ENCODE measurements around the gene OLFML2A.

Gene OLFML2A

DNA sequence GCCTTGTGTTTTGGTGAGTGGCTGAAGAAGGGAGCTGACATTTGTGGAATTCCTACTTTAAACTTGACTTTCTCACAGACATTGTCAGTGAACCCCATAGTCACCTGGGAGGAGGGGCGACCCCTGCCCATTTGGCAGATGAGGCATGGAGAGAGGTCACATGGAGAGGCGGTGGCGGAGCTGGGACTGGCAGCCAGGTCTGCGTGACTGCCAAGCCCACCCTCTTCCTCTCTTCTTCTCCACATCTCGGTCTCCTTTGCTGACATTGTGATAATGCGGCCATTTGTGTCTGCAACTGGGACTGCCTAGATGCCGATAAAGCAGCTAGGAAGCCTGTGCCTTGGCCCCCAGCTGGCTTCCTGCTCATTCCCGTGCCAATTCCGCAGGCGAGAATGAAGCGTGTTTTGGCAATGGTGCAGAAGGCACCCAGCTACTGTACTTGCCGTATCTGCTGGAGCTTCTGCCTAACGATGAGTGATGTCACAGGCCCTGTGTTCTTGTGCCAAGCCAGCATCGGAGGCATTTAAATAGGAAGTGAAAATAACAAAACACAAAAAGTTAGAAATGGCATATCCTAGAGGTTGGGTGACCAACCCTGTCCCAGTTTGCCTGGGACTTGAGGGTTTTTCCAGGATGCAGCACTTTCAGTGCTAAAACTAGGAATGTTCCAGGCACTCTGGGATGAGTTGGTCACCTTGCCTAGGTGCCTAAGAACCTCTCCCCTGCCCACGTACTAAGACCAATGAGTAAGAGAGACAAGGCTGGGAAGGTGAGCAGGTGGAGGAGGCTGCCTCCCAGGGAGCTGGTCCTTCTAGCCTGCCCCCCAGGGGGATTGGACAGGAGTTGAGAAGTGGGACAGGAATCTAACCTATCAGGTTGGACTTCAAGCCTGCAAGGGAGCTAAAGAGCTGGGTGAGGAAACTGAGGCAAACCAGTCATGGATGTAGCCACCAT lies 23.6 kb downstream of the OLFML2A start:
- DNase-seq: no peak

DNA sequence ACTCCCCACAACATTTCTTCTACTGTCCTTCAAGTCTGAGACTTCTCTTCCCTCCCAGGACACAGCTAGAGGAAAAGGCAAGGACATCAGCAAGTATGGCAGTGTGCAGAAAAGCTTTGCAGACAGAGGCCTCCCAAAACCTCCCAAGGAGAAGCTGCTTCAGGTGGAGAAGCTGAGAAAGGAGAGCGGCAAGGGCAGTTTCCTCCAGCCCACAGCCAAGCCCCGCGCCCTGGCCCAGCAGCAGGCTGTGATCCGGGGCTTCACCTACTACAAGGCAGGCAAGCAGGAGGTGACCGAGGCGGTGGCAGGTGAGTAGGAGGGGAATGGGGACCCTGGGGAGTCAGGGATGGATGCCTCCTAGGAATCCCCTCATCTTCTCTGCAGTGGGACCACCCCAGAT lies 24.4 kb downstream of the OLFML2A start:
- DNase-seq: no peak

DNA sequence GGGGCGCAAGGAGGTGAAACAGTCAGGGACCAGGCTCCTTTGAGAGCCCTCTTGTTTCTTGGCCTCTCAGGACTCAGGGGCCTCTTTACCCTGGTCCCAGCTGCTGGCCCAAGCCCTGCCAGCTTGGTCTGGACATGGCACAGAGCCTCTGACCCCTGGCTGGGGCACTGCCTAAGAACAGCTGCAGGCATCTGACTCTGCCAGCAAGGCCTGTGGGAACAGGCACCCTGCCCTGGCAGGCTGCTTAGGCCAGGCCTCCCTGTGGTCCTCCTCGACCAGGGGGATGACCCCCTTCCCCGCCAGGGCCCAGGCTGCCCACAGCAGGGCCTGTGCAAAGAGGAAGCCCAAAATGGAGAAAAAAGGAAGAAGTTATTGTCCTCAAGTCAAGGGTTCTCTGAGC lies 25.5 kb downstream of the OLFML2A start:
- no peak for DNase-seq

DNA sequence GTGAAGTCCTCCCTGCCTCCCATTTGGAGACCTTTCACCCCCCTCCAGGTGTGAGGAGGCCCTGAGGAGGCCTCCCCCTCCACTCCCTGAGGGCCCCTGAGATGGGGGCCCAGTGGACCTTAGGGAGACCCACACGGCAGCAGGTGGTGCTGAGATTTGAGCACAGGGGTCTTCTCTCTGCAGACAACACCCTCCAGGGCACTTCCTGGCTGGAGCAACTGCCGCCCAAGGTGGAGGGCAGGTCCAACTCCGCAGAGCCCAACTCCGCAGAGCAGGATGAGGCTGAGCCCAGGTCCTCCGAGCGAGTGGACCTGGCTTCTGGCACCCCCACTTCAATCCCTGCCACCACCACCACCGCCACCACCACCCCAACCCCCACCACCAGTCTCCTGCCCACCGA lies 27.0 kb downstream of the OLFML2A start:
- no peak for DNase-seq

DNA sequence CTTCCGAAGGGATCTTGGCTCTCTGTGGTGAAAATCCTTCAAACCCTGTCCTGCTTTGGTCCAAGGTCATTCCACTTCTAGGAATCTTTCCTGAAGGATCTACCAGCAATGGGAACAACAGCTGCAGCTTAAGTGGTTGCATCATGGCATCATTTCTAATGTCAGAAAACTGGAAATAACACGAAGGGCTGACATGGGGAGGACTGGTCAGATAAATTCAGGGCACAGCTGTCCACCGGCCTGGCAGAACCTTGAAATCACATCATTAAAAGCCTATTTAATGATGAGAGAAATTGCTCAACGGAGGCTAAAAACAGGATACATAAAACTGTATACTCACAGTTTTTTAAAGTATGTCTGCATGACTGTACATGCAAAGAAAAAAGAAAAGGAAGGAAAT lies 28.3 kb downstream of the OLFML2A start:
- DNase-seq: no peak

DNA sequence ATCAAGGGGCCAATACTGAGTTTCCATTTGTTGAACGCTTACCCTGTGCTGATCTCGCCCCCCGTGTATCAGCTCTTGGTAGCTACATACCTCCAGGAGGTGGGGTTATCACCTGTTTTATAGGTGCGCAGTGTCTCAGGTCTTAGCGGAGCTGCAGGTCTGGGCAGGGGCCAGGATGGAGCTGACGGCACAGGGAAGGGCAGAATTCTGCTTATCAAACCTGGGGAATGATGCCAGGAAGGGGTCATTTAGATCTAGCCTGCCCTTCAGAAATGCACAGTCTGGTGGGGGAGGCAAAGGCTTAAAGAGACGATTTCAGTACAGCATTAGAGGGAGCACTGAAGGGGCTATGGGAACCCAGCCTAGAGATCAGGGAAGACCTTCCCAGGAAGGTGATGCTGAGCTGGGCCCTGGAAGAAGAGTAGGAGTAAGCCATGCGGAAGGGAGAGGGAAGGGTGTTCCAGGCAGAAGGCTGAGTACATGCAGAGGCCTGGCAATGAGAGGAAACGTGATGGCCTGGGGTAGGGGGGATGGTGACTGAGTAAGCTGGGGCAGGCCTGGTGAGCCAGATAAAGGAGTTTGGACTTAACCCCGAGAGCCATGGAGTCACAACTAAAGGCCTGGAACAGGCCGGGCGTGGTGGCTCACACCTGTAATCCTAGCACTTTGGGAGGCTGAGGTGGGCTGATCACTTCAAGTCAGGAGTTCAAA lies 31.5 kb downstream of the OLFML2A start:
- DNase-seq: no peak

DNA sequence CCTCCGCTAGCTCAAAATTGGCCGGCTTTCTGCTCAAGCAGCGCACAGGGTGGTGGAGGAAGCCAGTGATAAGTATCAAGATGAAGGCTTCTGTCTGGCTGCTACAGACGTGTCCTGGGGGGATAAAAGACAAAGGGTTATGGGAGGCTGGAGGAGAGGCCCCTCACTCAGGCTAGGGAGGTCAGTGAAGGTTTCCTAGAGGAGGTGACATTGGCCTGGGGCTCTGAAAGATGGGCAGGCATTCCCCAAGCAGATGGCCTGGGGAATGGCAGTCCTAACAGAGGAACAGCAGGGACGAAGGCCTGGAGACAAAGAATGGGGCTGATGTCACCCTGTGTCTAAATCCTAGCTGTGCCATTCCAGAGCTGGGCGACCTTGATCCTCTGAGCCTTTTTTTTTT lies 32.3 kb downstream of the OLFML2A start:
- no peak for DNase-seq

DNA sequence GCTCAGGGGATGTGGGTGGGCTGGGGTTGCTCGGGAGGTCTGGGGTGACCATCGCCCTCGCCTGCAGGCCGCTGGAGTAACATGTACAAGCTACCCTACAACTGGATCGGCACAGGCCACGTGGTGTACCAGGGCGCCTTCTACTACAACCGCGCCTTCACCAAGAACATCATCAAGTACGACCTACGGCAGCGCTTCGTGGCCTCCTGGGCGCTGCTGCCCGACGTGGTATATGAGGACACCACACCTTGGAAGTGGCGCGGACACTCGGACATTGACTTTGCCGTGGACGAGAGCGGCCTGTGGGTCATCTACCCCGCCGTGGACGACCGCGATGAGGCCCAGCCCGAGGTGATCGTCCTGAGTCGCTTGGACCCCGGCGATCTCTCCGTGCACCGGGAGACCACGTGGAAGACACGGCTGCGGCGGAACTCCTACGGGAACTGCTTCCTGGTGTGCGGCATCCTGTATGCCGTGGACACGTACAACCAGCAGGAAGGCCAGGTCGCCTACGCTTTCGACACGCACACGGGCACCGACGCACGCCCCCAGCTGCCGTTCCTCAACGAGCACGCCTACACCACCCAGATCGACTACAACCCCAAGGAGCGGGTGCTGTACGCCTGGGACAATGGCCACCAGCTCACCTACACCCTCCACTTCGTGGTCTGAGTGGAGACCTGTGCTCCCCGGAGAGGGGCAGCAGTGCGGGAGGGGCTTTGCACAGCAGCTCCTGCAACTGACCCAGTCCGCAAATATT lies 33.0 kb downstream of the OLFML2A start:
- DNase-seq: no peak

DNA sequence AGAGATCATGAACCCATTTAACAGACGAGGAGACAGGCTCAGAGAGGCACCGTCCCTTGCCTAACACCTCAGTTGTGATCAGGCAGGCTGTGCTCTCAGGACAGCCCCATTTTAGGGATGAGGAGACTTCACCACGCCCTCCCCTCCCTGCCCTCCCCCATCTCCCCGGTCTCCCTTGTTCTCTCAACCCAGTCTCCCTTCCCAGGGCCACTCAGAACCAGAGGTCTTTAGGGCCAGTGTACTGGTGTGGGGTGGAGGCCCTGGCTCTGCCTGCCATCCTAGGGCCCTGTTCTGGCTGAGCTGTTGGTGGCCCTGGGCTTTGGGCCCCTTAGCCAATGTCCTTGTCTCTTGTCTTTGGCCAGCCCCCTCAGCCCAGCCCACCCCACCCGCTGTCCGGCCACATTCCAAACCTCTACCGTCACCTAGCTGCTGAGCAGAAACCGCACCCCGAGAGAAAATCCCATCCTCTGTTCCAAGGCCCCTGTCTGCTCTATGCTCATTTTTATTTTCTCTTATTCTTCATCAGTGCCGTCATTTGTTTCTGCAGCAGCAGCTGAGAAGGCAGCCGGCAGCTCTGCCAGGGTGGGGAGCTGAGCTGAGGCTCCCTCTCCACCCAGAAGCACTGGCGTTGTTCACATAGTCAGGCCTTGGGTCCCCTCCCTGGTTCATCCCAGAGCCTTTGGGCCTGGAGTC lies 33.9 kb downstream of the OLFML2A start:
- DNase-seq: no peak

DNA sequence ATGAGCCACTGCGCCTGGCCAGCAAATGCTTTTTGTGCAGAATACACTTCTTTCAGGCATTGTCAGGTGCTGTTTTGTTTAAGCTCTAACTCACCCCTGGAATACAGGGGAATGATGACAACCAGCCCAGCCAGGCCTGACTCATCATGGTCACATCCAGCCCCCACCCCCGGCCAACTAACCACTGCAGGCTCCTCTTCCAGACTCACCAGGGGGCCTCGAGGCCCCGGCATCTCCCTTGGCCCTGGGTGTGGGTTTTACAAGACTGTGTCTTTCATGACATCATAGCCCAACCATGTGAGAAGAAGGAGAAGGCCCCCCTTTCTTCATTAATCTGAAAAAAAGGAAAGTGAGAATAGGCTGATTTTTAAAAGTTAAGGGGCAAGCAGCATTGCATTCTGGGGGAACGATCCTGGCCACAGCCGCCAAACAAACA lies 35.5 kb downstream of the OLFML2A start:
- no peak for DNase-seq

DNA sequence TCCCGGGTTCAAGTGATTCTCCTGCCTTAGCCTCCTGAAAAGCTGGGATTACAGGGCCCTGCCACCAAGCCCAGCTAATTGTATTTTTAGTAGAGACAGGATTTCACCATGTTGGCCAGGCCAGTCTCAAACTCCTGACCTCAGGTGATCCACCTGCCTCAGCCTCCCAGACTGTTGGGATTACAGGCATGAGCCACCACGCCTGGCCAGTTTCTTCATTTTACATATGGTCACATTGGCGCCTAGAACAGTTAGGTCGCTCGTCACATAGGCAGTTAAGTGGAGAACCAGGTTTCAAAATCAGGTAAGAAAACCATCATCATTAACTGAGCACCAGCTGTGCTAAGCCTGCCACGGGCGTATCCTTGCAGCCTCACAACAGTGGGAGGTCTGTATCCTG lies 36.1 kb downstream of the OLFML2A start:
- DNase-seq: no peak

DNA sequence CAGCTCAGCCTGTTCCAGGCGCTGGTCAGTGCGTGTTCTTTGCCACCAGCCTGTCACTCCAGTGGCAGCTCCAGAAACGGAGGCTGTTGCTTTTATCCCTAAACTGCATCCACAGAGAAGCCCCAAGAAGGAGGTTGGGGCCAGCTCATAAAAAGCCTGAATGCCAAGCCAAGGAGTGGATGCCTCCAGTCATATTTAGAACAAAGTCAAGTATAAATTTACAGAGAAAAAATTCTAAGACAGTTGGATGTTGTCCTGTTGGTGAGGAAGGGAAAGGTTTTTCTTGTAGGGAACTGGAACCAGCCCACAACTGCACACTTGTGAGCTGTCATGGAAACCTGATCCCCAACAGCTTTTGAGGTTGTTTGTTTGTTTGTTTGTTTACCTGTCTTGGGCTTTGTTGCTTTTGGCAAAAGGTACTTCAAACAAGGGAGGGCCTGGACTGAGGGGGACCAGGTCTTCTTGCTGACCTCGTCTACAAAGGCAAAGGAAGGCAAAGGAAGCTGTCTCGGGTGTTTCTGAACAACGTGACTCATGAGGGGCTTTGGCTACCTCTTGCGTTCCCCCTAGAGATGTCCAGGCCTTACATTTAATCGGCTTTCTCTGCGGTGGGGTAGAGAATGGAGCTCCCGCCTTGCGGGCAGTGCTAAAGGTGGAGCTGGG lies 36.7 kb downstream of the OLFML2A start:
- no peak for DNase-seq

DNA sequence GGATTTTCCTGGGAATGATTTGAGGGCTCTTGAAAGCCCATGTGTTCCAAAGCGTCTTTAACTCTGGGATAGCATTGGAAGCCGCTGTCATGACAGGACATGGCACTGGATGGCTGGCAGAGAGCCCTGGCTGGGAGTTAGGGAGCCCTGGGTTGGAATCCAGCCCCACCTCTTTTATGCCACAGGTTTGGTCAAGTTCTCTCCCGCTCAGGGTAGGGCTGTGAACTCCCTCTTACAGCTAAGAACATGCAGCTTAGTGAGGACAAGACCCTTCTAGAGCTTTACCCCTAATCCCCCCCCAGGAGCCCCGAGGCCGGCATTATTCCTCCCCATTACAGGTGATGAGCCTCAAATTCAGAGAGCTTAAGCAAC lies 37.2 kb downstream of the OLFML2A start:
- no peak for DNase-seq

DNA sequence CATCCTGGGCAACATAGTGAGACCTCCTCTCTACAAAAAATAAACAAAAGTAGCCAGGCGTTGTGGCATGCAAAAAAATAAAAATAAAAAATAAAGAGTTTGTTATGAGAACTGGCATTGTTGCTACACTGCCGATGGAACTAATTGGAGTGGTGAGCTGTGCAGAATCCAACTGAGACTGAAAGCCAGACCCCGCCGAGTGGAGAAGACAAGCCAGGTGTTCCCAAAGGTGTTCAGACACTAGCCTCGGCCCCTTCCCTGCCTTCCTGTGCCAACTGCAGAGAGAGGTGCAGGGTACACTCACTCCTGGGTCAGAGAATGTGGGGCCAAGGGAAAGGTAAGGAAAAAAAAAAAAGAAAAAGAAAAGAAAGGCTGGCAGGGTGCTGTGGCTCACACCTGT lies 38.7 kb downstream of the OLFML2A start:
- DNase-seq: no peak

DNA sequence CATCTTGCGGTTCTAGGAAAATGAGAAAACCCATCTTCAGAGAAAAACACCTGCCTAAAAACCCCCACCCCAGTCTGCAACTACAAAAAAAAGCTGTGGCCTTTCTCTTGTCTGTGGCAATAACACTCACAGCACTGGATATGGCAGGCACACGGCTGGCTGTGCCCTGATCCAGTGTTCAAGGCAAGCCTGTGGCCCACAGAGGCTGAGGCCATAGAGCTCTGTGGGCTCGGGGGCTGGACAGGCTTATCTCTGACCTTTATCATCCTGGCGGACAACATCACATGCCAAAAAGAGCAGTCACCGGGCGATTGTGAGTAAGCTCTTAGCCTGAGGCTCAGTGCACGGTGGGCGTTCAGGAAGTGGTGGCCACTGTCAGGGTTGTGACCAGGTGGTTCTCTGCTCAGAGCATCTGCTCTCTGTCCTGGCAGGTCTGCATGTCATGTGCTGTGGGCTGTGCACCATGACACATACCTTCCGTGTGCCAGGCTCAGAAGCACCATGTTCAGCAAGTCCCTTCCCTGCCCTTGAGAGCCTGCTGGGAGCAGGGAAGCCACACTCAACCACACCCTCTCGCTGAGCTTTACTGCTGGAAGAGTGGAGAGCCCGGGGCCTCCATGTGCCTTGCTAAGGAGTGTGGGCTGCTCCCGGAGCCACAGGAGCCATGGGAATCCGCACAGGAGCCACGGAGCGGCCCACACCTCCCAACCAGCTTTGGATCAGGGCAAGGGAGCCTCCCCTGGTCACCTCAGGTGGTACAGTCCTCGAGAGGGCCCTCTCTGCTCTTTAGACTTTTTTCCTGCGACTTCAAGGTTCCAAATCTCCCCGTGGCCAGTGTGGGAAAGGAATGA lies 41.7 kb downstream of the OLFML2A start:
- no peak for DNase-seq

DNA sequence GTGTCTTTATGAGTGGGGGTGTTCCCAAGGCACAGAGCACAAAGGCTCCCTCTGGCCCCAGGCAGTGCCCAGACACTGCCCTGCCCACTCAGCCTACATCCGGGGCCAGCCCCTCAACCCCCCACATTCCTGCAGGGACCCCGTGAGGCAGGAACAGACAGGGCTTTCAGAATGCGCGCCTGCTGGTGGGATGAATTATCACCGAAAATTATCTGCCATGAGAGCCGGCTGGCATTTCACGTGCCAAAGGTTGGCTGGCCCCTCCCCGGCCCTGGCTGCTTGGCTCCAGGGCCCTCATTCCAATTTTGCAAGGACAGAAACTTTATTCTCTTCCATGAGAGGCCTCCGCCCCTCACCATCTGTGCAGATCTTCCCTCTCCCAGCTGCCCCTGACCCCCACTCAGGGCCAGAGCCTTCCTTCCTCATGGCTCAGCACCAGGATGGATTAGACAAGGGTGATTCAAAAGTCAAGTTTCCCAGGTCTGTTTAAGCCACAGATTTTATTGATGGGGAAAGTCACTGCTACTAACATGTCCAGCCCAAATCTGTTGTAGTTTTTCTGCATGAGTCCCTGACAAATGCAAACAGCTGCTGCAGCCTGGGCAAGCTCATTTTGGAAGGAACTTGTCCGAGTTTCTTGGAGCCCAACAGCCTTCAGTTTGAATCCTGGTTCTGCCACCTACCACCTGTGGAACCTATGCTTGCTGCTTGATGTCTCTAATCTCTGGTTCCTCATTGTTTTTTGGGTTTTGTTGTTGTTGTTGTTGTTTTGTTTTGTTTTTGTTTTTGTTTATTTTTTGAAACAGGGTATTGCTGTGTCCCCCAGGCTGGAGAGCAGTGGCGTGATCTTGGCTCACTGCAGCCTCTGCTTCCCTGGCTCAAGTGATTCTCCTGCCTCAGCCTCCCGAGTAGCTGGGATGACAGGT lies 44.0 kb downstream of the OLFML2A start:
- DNase-seq: no peak

DNA sequence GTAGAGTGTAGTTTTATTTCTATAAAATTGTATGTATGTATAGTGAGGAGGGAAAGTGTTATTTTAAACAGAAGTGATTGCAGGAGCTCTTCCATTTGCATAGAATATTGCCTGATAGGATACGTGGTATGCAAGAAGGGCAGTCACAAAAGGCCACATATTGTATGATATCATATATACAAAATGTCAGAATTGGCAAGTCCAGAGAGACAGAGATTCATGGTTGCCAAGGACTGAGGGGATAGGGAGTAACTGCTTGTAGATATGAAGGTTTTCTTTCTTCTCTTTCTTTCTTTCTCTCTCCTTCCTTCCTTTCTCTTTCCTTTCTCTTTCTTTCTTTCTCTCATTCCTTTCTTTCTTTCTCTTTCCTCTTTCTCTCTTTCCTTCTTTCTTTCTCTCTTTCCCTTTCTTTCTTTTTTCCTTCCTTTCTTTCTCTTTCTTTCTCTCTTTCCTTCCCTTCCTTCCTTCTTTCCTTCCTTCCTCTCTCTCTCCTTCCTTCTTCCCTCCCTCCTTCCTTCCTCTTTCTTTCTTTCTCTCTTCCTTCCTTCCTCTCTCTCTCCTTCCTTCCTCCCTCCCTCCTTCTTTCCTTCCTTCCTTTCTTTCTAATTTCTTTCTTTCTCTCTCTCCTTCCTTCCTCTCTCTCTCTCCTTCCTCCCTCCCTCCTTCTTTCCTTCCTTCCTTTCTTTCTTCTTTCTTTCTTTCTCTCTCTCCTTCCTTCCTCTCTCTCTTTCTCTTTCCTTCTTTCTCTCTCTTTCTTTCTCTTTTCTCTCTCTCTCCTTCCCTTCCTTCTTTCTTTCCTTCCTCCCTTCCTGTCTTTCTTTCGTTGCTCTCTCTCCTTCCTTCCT lies 51.8 kb downstream of the OLFML2A start:
- no peak for DNase-seq

DNA sequence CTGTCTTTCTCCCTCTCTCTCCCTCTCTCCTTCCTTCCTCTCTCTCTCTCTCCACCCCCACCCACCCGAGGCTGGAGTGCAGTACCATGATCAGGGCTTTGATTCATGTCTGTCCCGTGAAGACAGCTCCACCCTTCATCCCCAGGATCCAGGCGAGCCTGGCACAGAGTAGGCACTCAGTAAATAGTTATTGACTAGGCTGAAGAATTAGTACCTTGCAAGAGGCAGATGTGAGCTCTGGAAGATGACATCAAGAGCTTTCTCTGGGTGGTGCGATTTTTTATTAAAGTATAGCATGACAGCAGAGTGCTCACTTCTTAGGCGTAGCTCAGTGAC lies 52.4 kb downstream of the OLFML2A start:
- DNase-seq: no peak

DNA sequence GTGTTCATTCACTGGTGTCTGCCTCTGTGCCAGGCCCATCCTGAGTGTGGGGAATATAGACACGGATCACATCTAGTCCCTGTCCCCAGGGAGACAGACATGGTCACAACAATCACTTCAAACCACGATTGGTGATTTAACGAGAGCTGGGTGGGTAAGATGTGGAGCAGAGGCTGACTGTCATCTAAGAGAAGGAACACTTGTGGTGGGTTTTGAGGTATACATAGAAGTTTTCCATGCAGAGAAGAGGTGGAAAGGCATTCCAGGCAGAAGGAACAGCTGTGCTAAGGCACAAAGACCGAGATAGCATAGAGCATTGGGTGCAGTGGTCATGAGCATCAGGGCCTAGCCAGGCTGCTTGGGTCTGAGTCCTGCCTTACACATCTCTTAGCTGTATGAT lies 53.7 kb downstream of the OLFML2A start:
- DNase-seq: no peak
